ENCODE measurements around the gene SLC15A3.

The SLC15A3 gene

DNA sequence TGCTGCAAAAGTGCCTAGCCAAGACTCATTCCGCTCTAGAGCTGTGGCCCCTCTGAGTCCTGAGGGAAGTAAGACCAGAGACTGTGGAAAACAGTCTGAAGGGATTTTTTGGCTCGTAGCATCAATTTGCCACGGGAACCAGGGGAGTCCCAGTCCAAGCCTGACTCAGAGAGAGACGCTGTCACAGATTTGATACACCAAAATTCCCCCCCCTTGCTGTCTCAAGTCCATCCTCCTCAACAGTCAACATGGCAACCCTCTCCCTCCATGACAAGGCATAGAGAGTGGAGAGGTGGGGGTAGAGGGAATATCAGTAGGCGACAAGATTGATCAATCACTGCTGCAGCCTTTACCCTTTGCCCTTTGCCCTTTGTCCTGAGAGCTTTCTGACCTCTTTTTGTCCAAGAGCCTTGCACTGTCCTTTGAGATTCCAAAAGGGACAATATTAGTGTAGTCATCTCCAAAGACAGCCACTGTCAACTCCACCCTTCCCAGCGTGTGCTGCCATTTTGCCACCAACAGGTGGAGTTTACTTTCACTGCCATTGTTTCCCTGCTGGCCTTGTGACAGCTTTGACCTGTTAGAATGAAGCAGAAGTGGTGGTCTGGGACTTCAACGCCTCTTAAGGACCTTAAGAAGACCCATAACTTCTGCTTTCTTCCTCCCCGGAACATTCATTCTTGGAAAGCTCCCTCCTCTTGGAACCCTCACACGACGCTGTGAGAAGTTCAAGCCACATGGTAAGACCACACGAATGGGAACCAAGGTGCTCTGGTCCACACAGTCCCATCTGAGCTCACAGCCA, 7.3 kb downstream of the SLC15A3 start:
- peak; percentile 45 for DNase-seq

DNA sequence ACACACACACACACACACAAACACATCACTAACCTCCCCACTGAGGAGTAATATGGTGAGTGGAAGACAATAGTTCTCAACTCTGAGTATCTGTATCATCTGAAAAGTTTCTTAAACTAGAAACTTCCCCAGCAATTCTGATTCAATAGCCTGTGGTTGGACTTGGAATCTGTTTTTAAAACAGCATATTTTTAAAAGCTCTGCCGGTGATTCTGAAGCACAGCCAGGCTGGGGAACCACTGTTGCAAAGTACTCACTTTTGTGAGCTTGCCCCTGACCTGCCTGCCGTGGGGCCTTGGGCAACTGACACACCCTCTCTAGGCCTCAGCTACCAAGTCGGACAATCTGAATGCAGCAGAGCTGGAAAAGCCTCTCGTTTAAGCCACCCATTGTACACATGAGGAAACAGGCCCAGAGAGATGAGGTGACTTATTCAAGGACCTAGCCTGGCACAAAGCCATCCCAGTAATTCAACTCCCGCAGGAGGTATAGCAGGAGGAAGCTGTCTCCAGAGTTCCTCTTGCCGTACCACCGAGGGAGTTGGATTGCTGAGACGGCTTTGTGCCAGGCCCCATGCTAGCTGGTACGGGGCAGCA, 8.9 kb downstream of the SLC15A3 start:
- no peak for DNase-seq

DNA sequence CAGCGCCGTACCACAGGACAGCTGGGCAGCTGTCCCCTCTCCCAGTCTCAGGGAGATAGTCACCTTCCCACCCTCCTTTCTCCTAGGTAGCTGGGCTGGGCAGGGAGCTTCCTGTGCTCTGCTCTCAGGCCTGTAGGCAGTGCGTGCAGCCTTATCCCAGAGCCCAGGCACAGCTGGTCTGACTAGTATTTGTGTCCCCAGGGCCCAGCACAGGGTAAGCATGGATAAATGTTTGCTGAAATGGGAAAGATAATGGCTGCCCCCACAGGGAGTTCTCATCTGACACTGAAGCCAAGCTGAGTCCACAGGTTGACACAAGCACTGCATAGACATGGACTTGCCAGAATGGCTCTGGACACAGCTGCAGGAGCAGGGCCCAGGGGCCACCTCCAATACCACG, 9.8 kb downstream of the SLC15A3 start:
- no peak for DNase-seq

DNA sequence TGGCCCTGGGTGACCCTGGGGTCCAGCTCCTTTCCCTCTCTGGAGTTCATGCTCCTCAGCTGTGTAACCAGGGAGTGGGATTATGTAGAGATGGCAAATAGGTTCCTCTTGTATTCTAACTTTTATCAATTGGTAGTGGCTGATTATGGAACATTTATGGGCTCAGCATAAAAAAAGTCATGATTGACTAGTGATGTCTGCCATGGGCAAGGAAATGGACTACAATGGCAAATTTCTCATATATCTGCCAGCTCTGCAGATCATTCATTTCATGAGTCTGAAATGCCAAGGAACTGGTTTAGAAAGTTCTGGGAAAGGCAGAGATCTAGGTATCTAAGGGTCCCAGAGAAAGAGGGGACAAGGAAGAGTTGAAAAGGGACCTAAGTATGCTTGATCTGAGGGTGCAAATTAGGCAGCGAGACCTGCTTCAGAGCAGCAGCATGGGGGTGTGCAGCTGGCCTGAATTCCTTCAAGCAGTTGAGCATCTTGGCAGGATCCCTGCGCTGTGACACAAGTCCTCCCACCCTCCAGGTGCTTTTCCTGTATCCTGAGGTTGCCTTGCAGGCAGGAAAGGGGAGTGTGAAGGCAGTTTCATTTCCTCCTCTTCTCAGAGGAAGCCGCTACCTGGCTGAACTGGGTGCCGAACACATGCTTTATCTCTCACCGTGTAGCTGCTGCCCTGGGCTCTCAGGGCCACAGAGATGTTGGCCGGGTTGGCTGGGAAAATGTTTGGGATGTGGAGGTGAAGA, 10.4 kb downstream of the SLC15A3 start:
- peak; percentile 59 for DNase-seq

DNA sequence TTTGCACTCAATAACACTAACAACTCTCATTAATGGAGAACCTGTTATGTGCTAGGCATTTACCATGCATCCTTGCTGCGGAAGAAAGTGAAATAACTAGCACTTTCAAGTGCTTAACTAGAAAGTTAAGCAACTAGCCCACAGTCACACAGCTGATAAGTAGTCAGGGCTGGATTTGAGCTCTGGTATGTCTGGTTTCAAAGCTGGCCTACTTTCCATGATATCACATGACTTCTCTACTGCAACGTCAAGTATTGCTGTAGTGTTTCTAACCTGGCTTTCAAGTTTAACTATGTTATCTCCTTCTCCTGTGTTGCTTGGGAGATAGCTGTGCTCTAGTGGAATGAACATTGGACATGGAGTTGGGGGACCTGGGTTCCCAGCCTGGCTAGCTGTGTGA, 12.1 kb downstream of the SLC15A3 start:
- no peak for DNase-seq

DNA sequence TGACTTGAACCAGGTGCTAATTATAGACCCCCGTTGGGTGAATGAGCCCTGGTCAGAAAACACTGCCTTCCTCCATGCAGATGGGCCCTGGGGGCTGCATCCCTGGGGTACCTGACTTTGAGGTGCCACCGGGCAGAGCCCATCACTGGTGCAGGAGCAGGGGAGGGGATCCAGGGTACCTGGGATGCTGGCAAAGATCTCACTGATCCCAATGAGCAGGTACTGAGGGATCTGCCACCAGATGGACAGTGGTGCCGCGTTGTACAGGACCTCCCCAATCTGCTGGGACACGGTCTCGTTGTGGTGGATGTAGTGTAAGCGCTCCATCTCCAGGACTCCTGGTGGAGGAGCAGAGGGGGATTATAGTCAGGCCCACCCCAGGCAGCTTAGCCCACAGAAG, 12.7 kb downstream of the SLC15A3 start:
- no peak for DNase-seq

DNA sequence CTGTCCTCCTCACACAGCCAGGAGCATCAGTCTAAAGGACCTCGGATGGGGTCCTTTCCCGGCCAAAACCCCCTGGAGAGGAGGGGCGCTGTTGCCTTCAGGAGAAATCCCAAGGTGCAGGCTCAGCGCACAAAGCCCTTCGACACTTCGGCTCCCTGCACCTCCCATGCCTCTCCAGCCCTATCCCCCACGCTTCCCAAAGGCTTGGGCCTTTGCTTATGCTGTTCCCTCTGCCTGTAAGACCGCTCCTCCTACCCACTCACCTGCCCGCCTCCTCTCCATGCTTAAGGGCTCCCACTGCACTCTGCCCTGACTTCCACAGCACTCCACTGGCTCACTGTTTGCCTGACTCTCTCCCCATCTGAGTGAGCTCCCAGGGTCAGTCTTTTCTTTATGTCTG, 13.5 kb downstream of the SLC15A3 start:
- no peak for DNase-seq

DNA sequence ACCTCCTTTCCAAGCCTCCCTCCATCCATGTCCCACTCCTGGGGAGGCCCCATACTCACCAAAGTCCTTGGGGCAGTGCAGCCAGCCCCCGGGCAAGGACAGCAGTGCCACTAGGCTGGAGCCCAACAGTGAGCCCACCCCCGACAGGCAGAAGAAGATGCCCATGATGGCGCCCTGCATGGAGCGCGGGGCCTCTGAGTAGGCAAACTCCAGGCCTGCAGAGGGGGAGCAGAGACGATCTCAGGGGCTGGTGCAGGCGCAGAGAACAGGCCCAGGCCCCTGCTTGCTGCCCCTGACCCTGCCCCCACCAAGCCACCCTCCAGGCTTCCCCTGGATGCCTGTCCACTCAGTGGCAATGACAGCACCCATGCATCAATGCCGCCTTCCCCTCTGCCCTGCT, 14.2 kb downstream of the SLC15A3 start:
- DNase-seq, result no peak

DNA sequence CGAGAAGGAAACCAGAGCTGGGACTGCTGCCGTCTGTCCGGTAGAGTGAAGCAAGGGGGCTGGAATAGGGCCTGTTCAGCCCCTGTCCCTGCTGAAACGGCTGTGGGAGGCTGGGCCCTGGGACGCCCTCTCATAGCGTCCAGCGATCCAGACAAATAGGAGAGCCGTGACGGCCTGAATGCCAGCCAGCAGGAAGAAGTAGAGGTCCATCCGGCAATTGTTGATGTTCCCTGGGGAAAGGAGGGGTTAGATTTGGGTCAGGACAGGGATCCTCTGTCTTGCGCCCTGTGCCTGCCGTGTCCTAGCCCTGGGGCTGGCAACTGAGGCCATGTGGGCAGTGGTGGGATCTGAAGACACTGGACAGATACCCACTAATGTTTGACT, 14.8 kb downstream of the SLC15A3 start:
- no peak for DNase-seq

DNA sequence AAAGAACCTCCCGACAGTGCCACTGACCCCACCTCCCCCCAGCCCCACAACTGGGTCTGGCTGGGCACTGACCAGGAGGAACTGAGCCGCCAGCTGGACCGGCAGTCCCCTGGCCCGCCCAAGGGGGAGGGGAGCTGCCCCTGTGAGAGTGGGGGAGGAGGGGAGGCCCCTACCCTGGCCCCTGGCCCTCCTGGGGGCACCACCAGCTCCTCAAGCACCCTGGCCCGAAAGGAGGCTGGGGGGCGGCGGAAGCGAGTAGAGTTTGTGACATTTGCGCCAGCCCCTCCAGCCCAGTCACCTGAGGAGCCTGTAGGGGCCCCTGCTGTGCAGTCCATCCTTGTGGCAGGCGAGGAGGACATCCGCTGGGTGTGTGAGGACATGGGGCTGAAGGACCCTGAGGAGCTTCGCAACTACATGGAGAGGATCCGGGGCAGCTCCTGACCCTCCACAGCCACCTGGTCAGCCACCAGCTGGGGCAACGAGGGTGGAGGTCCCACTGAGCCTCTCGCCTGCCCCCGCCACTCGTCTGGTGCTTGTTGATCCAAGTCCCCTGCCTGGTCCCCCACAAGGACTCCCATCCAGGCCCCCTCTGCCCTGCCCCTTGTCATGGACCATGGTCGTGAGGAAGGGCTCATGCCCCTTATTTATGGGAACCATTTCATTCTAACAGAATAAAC, 15.4 kb downstream of the SLC15A3 start:
- DNase-seq, result no peak

DNA sequence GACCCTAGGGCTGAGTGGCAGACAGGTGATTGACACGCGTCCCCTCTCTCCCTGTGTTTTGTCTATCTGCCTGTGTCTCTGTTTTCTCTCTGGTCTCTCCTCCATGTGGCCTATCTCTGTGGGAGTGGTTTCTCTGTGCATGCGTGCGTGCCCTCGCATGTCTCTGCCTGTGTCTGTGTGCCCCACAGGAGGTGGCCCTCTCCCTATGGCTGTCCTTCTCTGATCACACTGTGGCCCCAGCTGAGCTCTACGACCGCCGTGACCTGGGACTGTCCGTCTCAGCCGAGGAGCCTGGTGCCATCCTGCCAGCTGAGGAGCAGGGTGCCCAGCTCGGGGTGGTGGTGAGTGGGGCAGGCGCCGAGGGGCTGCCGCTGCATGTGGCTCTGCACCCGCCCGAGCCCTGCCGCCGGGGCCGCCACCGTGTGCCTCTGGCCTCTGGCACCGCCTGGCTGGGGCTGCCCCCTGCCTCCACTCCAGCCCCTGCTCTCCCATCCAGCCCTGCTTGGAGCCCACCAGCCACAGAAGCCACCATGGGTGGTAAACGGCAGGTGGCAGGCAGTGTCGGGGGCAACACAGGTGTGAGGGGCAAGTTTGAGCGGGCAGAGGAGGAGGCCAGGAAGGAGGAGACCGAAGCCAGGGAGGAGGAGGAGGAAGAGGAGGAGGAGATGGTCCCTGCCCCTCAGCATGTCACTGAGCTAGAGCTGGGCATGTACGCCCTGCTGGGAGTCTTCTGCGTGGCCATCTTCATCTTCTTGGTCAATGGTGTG, 16.1 kb downstream of the SLC15A3 start:
- DNase-seq, result no peak

DNA sequence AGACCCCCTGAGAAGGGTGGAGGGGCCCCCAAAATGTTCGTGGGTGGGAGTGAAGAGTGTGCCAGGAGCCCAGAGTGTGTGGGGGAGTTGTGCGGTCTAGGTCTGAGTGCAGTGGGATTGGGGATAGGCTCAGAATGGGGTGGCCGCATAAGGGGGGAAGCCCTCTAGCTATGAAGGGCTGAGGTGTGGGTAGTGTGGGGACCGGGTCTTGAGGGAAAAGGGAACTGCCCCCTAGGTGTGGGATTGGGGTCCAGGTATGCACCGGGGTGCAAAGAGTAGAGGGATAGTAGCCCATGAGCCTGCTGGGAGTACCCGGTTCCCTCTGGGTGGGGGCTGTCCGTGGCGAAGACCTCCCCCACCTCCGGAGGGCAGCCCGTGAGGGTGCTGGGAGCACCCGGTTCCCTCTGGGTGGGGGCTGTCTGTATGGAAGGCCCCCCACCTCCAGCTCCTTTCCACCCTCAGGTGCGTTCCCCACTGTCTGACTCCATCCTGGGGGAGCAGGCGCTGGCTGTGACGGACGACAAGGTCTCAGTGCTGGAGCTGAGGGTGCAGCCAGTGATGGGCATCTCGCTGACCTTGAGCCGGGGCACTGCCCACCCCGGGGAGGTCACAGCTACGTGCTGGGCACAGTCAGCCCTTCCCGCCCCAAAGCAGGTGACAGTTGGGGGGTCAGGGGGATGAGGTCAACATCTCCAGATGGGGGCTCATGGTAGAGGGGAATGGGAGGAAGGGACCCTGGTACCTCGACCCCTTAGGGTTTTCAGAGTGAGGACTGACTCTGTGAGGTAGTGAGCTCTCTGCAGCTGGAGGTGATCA, 17.0 kb downstream of the SLC15A3 start:
- DNase-seq, result no peak

DNA sequence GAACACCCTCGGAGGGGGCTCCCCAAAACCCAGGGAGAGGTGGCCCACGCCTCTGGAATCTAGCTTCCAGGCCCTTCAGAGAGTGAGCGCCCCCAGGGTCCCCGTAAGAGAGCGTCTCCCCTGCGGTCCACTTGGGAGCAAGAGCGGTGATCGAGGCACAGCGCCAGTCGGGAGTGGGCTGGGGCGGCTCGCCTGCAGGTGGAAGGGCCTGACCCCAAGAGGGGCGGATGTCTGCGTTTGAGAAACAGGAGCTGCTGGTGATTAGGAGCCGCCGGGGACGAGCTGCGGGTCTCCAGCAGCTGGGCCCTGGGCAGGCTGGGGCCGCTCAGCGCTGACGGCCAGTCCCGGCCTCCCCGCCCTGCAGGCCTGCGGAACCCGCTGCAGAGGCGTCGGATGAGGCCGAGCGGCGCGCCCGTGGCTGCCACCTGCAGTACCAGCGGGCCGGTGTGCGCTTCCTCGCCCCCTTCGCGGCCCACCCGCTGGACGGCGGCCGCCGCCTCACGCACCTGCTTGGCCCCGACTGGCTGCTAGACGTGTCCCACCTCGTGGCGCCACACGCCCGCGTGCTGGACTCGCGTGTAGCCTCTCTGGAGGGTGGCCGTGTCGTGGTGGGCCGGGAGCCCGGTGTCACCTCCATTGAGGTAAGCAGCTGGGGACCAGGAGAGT, 17.7 kb downstream of the SLC15A3 start:
- no peak for DNase-seq

DNA sequence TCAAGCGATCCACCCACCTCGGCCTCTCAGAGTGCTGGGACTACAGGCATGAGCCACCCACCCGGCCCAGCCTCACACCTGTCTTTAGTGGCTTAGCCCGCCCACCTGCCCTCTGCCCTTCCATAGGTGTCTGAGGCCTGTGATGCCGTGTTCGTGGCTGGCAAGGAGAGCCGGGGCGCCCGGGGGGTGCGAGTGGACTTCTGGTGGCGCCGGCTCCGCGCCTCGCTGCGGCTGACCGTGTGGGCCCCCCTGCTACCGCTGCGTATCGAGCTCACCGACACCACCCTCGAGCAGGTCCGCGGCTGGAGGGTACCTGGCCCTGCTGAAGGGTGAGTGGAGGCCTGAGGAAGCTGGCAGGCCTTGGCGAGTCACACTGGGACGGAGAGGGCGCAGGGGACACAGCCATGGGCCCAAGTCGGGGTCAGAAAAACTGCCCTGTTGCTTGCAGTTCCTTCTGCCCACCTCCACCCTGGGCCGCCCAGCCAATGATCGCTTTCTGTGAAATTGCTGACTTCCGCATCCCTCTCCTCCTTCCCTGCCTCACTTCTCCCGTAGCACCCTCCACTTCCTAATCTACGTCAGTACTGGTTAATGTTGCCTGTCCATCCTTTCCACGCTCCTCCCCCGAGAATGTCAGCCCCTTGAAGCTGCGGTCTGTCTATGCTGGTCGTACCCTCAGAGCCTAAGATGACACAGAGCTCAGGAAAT, 18.4 kb downstream of the SLC15A3 start:
- no peak for DNase-seq

DNA sequence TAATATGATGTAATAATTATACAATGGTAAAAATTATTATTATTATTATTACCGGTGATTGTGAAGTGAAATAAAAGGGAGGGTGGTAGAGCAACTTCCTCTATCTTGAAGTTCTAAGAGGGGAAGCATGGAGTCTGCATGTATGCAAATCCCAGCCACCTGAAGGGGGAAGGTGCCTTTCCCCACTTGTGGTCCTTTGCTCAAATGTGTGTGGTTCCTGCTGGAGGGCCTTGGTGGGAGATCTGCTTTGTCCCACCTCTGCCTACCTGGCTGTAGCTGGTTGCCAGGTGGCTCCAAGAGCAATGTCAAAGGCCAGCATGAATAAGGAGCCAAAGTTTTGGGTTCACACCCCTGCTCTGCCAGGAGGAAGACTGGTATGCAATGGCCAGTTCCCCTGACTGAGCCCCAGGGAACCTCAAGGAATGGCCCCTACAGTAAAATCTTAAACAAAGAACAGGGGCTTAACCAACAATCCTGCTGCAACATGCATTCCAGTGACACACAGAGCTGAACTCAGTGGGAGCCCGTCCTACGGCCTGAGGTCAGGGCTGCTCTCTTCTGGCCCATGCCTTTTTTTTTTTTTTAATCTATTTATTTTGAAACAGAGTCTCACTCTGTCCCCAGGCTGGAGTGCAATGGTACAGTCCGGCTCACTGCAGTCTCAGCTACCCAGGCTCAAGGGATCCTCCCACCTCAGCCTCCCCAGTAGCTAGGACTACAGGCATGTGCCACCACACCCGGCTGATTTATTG, 19.2 kb downstream of the SLC15A3 start:
- DNase-seq, result no peak

DNA sequence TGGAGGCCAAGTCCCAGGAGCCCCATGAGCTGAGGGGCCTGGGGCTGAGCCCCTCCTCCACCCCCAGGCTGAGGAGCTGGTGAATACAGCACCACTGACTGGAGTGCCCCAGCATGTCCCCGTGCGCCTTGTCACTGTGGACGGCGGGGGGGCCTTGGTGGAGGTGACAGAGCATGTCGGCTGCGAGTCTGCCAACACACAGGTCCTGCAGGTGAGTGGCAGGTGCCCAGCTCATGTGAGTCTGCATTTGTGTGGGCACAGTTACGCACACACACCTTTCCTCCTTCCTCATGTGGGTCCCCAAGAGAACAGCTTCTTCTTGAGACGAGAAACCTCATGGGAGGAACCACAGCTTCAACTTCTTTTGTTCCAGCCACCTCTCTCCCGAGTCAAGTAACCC, 20.1 kb downstream of the SLC15A3 start:
- no peak for DNase-seq

DNA sequence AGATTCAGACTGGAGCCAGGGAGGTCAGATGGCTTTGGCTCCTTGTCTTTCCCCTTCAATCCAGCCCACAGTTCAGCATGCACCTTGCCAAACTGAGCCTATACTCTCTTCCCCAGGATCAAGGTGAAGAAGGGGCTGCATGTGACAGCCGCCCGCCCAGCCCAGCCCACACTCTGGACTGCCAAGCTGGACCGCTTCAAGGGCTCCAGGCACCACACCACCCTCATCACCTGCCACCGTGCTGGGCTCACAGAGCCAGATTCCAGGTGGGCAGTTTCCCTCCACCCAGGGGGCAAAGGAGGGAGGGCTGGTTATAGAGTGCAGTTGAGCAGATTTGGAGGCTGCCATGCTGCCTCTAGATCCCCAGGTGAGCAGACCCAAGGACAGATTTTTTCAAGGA, 21.6 kb downstream of the SLC15A3 start:
- DNase-seq, result no peak

DNA sequence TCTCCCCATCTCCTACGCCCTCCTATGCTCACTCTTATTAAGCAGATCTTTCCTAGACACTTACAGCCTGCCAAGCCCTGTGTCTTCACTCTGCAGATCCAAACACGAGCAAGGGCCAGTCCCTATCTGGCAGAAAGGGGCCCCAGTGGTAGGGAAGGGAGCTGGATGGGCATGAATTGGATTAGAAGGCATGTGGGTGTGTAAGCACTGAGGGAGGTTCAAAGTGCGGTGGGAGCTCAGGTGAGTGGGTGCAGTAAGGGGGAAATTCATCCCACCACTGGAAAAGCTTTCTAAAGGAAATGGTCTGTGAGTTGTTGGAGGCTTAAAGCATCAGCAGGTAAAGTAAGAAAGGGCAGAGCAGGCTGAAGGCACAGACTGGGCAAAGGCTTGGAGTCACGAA, 22.2 kb downstream of the SLC15A3 start:
- no peak for DNase-seq

DNA sequence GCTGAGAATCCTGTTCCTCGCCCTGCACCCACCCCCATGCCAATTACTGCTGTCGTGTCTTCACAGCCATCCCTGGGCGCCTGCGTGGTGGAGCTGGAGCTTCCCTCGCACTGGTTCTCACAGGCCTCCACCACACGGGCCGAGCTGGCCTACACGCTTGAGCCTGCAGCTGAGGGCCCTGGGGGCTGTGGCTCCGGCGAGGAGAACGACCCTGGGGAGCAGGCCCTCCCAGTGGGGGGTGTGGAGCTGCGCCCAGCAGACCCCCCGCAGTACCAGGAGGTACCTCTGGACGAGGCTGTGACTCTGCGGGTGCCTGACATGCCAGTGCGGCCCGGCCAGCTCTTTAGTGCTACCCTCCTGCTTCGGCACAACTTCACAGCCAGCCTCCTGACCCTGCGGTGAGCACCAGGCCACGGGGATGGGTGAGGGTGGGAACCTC, 23.4 kb downstream of the SLC15A3 start:
- no peak for DNase-seq

DNA sequence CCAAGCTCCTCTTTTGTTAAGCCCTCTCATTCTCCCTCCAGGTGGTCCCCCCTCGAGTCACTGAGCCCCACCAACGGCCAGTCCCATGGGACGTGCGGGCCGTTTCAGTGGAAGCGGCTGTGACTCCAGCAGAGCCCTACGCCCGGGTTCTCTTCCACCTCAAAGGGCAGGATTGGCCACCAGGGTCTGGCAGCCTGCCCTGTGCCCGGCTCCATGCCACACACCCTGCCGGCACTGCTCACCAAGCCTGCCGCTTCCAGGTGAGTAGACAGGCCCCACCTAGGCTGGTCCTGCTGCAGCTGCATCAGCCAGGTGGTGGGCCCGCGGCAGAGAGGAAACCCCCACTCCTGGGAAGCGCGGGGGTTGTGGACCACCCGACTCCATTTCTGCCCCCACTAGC, 24.4 kb downstream of the SLC15A3 start:
- no peak for DNase-seq

Data from RPMI8226 (cell line).